ENCODE data around the gene MMP26.

MMP26 gene

GRCh38 chr11:4665424-4665823 is 39.2 kb upstream of the MMP26 start:
- no peak for DNase-seq
- Histone ChIP-seq H3K9me3 (ENCODE audit: severe bottlenecking) (no peaks in the 10 kb centered on the region), H3K27ac (no peak overlapping the region), H3K27me3 (ENCODE audit: insufficient read depth, low read depth, severe bottlenecking) (peaks cover 71% of the 10 kb centered on the region), H3K4me3 (ENCODE audit: low read depth, low read length) (no peak overlapping the region), H3K36me3 (no peaks in the 10 kb centered on the region)
- TF ChIP-seq, protein P1, sequence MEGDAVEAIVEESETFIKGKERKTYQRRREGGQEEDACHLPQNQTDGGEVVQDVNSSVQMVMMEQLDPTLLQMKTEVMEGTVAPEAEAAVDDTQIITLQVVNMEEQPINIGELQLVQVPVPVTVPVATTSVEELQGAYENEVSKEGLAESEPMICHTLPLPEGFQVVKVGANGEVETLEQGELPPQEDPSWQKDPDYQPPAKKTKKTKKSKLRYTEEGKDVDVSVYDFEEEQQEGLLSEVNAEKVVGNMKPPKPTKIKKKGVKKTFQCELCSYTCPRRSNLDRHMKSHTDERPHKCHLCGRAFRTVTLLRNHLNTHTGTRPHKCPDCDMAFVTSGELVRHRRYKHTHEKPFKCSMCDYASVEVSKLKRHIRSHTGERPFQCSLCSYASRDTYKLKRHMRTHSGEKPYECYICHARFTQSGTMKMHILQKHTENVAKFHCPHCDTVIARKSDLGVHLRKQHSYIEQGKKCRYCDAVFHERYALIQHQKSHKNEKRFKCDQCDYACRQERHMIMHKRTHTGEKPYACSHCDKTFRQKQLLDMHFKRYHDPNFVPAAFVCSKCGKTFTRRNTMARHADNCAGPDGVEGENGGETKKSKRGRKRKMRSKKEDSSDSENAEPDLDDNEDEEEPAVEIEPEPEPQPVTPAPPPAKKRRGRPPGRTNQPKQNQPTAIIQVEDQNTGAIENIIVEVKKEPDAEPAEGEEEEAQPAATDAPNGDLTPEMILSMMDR (IDR thresholded peaks at IDR 0.05; ENCODE audit: low read depth, low read length) = no peak

DNA sequence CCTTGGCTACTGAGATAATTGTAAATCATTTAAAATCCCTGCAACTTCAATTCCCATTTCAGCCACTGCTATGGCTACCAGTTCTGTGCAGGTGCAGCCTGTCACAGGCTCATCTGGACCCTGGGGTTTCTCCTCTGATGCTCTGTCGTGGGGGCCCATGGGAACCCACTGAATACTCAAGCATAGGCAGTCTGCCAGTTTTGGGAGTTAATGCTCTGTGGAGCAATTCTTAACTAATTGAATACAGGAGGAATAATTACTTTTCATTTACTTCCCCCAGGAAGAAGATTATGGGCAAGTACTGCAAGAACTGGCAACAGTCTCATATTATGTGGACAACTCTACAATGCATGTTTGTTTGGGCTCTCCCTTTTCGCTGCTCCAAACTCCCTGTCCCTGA is 32.8 kb upstream of the MMP26 start:
- H3K9me3 ChIP-seq (ENCODE audit: severe bottlenecking) = no peaks in the 10 kb centered on the region
- no peak overlapping the region for H3K4me3 ChIP-seq (ENCODE audit: low read depth, low read length)
- H3K36me3 ChIP-seq = no peaks in the 10 kb centered on the region
- TF ChIP-seq, protein P1 (IDR thresholded peaks at IDR 0.05; ENCODE audit: low read depth, low read length) = no peak
- H3K27ac ChIP-seq = no peak overlapping the region
- no peak for DNase-seq
- H3K27me3 ChIP-seq (ENCODE audit: insufficient read depth, low read depth, severe bottlenecking) = peaks cover 59% of the 10 kb centered on the region

- Histone ChIP-seq H3K27ac (no peak overlapping the region), H3K27me3 (ENCODE audit: insufficient read depth, low read depth, severe bottlenecking) (peaks cover 58% of the 10 kb centered on the region), H3K36me3 (no peaks in the 10 kb centered on the region), H3K9me3 (ENCODE audit: severe bottlenecking) (no peaks in the 10 kb centered on the region), H3K4me3 (ENCODE audit: low read depth, low read length) (no peak overlapping the region)
- TF ChIP-seq, protein P1 (IDR thresholded peaks at IDR 0.05; ENCODE audit: low read depth, low read length) = no peak
- DNase-seq = no peak
Observed at GRCh38 chr11:4672470-4672869, 32.1 kb upstream of the MMP26 start.

- DNase-seq = no peak
- Histone ChIP-seq H3K27me3 (ENCODE audit: insufficient read depth, low read depth, severe bottlenecking) (peaks cover 56% of the 10 kb centered on the region), H3K4me3 (ENCODE audit: low read depth, low read length) (no peak overlapping the region), H3K9me3 (ENCODE audit: severe bottlenecking) (no peaks in the 10 kb centered on the region), H3K36me3 (no peaks in the 10 kb centered on the region), H3K27ac (no peak overlapping the region)
- TF ChIP-seq, protein P1 (IDR thresholded peaks at IDR 0.05; ENCODE audit: low read depth, low read length) = no peak
Observed at GRCh38 chr11:4673781-4674180, 30.8 kb upstream of the MMP26 start.

DNA sequence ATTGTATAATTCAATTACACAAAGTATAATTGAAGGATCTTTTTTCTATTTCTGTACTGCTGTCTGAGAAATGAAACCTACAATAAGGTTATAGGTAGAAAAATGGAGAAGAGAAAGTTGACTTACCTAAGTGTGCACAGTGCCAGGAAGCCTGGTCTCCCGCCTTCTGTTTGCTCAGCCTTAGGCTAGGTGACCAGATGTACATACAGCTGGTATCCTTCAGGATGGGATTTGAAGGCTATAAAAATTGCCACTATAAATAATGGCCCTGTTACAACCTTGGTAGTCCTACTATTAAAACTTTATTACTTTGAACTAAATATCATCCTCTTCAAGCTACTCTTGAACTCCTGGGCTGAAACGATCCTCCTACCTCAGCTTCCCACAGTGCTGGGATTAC is 26.6 kb upstream of the MMP26 start:
- H3K9me3 ChIP-seq (ENCODE audit: severe bottlenecking) = no peaks in the 10 kb centered on the region
- no peak overlapping the region for H3K4me3 ChIP-seq (ENCODE audit: low read depth, low read length)
- TF ChIP-seq, protein P1 (IDR thresholded peaks at IDR 0.05; ENCODE audit: low read depth, low read length) = no peak
- DNase-seq = no peak
- H3K27me3 ChIP-seq (ENCODE audit: insufficient read depth, low read depth, severe bottlenecking) = peaks cover 60% of the 10 kb centered on the region
- H3K36me3 ChIP-seq = no peaks in the 10 kb centered on the region
- no peak overlapping the region for H3K27ac ChIP-seq

- Histone ChIP-seq H3K9me3 (ENCODE audit: severe bottlenecking) (no peaks in the 10 kb centered on the region), H3K27ac (no peak overlapping the region), H3K4me3 (ENCODE audit: low read depth, low read length) (no peak overlapping the region), H3K36me3 (no peaks in the 10 kb centered on the region), H3K27me3 (ENCODE audit: insufficient read depth, low read depth, severe bottlenecking) (peaks cover 58% of the 10 kb centered on the region)
- DNase-seq = no peak
- TF ChIP-seq, protein P1 (IDR thresholded peaks at IDR 0.05; ENCODE audit: low read depth, low read length) = no peak
Observed at GRCh38 chr11:4680341-4680740, 24.2 kb upstream of the MMP26 start.
